ENCODE results near the gene BCAP31.
"Not testable (repeated sequence)": the region's sequence is repeated elsewhere in the genome, so short reads cannot be mapped to it uniquely, and the experiment has no call there.

DNA sequence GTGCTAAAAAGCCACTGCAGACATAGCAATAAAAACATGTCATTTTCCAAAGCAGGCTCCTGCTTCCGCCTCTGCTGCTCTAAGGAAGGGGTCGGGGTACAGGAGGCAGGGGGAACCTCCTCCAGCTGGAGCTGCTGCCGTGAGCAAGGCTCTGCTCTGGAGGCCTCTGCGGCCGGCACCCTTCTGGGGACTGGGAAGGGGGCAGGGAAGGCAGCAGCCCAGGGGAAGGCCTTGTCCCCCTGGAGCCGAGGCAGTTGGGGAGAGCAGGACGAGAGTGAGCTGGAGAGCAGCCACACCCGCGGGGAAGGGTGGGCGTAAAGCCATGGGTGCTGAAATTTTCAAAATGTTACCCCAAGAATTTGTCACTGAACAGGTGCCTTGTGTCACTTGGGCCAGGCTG, 27.6 kb downstream of the BCAP31 start:
- TF ChIP-seq, protein P1, sequence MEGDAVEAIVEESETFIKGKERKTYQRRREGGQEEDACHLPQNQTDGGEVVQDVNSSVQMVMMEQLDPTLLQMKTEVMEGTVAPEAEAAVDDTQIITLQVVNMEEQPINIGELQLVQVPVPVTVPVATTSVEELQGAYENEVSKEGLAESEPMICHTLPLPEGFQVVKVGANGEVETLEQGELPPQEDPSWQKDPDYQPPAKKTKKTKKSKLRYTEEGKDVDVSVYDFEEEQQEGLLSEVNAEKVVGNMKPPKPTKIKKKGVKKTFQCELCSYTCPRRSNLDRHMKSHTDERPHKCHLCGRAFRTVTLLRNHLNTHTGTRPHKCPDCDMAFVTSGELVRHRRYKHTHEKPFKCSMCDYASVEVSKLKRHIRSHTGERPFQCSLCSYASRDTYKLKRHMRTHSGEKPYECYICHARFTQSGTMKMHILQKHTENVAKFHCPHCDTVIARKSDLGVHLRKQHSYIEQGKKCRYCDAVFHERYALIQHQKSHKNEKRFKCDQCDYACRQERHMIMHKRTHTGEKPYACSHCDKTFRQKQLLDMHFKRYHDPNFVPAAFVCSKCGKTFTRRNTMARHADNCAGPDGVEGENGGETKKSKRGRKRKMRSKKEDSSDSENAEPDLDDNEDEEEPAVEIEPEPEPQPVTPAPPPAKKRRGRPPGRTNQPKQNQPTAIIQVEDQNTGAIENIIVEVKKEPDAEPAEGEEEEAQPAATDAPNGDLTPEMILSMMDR (CRISPR knock-in tag; IDR thresholded peaks at IDR 0.05), result not testable (repeated sequence)
- TF ChIP-seq BRCA1 (CRISPR knock-in tag; IDR thresholded peaks at IDR 0.05); ZNF709 (CRISPR knock-in tag; IDR thresholded peaks at IDR 0.05); TBL1XR1 (IDR thresholded peaks at IDR 0.05; ENCODE audit: borderline replicate concordance, low read length, partially characterized antibody); CEBPG (CRISPR knock-in tag; IDR thresholded peaks at IDR 0.05); TCF12 (IDR thresholded peaks at IDR 0.05); TCF12 (CRISPR knock-in tag; IDR thresholded peaks at IDR 0.05); ZFP36 (IDR thresholded peaks at IDR 0.05; ENCODE audit: borderline replicate concordance, low read depth, low read length, partially characterized antibody); EP300 (IDR thresholded peaks at IDR 0.05; ENCODE audit: low read depth in 2 of 2, low read length in 2 of 2); EP300 (CRISPR knock-in tag; IDR thresholded peaks at IDR 0.05; ENCODE audit: borderline replicate concordance); ZFP36L2 (CRISPR knock-in tag; IDR thresholded peaks at IDR 0.05); CBX1 (IDR thresholded peaks at IDR 0.05; ENCODE audit: low read depth): not testable (repeated sequence)
- TF ChIP-seq, protein P2, sequence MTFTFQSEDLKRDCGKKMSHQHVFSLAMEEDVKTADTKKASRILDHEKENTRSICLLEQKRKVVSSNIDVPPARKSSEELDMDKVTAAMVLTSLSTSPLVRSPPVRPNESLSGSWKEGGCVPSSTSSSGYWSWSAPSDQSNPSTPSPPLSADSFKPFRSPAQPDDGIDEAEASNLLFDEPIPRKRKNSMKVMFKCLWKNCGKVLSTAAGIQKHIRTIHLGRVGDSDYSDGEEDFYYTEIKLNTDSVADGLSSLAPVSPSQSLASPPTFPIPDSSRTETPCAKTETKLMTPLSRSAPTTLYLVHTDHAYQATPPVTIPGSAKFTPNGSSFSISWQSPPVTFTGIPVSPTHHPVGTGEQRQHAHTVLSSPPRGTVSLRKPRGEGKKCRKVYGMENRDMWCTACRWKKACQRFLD (CRISPR knock-in tag; IDR thresholded peaks at IDR 0.05; ENCODE audit: borderline replicate concordance), result not testable (repeated sequence)
- TF ChIP-seq, protein P3, sequence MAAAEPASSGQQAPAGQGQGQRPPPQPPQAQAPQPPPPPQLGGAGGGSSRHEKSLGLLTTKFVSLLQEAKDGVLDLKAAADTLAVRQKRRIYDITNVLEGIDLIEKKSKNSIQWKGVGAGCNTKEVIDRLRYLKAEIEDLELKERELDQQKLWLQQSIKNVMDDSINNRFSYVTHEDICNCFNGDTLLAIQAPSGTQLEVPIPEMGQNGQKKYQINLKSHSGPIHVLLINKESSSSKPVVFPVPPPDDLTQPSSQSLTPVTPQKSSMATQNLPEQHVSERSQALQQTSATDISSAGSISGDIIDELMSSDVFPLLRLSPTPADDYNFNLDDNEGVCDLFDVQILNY (CRISPR knock-in tag; conservative IDR thresholded peaks at IDR 0.05), result not testable (repeated sequence)
- TF ChIP-seq, protein P4, sequence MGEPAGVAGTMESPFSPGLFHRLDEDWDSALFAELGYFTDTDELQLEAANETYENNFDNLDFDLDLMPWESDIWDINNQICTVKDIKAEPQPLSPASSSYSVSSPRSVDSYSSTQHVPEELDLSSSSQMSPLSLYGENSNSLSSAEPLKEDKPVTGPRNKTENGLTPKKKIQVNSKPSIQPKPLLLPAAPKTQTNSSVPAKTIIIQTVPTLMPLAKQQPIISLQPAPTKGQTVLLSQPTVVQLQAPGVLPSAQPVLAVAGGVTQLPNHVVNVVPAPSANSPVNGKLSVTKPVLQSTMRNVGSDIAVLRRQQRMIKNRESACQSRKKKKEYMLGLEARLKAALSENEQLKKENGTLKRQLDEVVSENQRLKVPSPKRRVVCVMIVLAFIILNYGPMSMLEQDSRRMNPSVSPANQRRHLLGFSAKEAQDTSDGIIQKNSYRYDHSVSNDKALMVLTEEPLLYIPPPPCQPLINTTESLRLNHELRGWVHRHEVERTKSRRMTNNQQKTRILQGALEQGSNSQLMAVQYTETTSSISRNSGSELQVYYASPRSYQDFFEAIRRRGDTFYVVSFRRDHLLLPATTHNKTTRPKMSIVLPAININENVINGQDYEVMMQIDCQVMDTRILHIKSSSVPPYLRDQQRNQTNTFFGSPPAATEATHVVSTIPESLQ (CRISPR knock-in tag; conservative IDR thresholded peaks at IDR 0.05), result not testable (repeated sequence)

Data from HepG2 (cell line).